HG02840 (cell line): Measurements from ENCODE around the gene TUBGCP6.

Experiments
- ATAC-seq: cut with Tn5 transposase; IDR thresholded peaks from one replicate; pipeline ENCODE4 v1.9.1; 2021; ENCODE audit warnings: mild to moderate bottlenecking, moderate library complexity, moderate number of reproducible peaks; ENCODE audit not compliant: unreplicated experiment, low FRiP score

TUBGCP6 gene

DNA sequence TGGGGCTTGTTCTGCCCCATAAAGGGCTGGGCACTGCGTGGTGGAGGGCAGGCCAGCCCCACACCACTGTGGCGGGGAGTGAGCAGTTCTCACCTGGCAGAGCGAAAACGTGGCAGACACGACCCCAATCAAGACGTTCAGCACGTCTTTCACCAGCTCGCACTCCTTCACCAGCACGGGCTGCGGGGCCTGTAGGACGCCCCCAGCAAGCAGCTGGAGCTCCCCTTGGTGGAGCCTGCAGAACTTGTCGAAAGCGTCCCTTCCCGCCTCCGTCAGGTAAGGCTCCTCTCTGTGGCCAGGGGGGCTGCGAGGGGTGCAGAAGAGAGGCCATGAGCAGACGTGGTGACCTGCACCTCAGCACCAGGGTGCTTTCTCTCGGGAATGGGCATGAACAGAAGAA is 11.6 kb downstream of the TUBGCP6 start:
- no peak for ATAC-seq

DNA sequence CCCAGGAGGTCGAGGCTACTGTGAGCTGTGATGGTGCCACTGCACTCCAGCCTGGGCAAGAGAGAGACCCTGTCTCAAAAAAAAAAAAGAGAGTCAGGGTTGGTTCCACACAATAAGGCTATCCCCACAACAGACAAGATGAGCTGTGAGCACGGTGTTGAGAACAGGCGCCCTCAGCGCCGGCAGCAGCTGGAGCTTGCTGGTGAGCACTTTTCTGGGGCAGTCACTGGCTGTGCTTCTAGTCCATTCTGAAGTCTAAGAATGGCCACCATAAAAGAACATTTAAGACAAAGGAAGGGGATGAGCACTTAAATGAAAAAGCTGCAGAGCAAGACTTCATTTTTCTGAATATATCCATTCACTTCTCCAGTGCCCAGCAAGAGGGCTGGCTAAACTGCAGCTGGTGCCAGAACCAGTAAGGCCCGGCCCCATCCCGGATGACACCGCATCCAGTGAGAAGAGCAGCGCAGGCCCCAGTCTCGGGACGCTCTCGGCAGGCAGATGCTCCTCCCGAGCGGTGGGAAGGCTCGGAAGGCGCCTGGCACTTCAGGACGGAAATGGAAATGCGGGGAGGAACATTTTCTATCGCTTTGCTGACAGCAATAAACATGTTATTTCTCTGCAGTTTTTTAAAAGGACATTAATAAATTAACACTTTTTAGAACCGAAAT is 12.2 kb downstream of the TUBGCP6 start:
- ATAC-seq = no peak

DNA sequence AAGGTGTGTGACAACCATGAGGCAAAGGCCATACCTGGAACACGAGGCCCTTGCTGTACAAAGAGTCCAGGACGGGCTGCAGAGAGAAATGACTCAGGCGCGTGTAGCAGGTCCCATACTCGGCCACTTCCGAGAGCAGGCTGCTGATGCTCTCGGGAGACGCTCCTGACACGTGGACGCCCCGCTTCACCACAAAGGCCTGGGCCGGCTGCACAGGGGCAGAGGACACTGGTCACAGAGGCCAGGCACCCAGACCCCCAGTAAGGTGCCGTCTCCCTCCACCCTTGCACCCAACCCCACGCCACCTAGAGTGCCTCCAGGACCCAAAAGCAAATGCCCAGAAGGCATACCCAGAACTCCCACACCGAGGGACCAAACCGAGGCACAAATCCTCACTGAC is 15.5 kb downstream of the TUBGCP6 start:
- no peak for ATAC-seq

DNA sequence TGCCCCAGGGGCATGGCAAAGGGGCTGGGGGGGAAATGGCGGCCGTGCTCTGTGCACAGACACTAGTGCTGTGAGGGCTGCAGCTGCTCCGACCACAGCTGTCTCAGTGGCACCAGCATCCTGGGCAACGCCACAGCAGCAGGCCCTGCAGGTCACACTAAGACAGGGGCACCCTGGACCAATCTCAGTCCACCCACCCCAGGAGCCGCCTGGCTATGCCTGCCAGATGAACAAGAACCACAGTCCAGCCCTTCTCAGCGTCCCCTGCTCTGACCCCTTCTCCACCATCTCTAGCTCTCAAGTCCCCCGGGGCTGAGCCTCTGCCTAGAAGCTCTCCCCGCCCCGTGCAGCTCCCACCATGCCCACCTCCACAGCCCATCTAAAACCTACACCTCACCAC is 16.5 kb downstream of the TUBGCP6 start:
- no peak for ATAC-seq

DNA sequence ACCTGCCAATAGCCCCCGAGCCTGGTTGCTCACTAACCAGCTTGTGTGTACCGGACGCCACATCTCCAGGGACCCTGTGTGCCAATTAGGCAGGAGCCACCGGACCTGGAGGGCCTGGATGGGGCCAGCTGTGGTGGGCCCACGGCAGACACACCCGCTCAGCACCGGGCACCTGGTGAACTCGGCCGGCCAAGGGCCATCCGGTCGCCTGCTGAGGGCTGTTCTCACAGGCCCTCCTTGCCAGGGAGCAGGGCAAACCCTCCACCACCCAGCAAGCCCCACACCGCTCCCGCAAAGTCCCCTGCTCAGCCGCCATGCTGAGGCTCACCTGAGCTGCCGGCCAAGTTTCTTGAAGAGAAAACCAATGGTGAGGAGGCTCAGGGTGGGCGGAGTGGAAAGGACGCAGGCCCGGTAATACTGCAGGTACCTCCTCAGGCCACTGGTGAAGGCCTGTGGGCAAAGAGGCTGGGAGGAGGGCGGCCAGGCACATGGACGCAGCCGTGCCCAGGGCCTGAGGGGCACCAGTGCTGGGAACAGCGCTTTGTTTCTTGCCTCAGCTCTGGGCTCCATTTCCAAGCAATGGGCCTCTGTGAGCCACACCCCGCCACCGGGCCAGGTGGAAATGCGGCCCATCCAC is 17.1 kb downstream of the TUBGCP6 start:
- no peak for ATAC-seq

DNA sequence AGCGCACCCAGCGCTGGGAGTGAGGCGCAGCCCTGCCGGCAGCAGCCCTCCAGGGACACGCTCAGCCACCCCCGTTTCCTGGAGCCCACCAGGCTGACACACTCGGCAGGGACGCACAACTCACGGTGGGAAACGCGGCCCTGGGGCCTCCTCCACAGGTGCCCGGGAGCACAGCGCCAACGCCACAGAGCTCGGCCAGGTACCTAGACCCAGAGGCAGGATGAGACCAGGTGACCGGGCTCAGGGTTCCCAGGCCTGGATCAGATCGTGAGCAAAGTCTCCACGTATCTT is 18.0 kb downstream of the TUBGCP6 start:
- ATAC-seq = no peak

DNA sequence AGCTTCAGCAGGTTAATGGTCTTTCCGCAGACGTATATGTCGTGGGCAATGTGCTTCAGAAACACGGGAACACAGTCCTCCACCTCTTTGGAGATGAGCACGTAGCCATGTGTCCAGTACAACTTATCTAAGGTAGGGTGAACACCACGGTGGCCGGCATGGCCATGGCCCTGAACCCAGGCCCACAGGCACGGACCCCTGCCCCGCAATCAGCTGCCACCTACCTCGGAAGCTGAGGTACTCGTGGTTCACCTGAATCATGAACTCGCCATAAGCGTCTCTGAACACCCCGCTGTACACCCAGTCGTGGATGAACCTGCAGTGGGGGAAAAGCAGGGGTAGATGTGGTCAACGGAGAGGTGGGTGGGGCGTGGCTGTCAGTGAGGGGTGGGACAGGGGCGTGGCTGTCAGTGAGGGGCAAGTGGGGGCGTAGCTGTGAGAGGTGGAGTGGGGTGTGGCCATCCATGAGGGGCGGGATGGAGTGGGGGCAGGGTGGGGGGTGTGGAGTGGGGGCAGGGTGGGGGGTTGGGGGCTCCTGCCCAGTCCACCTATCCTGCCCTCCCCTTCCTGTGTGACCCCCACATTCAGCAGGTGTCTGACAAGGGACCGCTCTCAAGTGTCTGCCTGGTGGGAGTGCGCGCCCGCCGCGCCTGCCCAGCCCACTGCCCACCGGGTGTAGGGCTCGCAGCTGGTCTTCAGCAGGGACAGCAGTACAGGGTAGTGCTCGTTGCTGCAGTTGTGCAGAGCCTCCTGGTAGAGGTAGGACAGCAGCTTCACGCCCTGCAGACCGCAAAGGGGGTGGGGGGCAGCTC is 18.6 kb downstream of the TUBGCP6 start:
- ATAC-seq = no peak

DNA sequence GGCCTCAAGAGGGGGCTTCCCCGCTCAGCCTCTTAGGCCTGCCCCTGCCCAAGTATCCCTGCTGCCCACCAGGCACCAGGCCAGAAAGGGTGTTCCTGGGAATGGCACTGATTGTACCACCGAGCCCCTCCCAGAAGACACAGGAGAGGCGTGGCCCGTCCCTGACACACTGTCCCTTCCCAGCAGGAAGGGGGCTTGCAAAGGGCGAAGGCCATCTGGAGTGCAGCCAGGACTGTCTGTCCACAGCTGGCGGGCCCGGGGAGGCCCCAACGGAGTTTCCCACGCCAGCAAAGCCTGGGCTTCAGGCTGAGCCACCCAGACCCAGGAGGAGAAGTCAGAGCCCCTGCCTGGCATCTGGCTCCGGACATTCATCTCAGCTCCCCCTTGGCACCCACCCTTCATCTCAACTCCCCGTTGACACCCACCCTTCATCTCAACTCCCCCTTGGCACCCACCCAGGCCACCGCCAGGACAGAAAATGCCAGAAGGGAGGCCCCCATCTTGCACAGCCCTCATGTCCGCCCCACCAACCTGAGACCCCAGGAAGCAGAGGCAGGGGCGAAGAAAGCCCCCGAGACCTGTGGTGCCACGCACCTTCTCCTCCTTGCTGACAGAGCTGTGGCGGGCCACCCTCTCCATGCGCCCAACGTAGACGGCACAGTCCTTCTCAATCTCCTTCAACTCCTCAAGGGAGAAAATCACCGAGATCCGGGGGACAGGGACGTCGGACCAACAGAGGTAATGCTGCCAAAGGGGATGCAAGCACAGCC is 19.4 kb downstream of the TUBGCP6 start:
- ATAC-seq = no peak

DNA sequence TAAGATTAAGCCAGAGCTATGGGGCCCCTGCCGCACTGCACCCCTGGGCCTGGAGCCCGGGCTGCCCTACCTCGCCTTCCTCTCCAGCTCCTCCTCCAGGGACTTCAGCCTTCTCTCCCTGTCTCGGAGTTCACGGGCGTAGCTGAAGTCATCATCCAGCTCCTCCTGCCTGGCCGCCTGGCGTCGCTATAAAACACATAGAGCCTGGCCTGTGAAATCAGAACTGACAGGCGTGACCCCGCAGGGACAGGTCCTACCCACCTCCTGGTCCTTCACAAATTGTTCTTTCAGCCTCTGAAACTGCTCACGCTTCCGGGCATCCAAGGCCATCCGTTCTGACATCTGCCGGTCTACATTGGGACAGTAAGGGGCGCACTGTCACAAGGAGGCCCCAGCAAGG is 20.8 kb downstream of the TUBGCP6 start:
- ATAC-seq = no peak

DNA sequence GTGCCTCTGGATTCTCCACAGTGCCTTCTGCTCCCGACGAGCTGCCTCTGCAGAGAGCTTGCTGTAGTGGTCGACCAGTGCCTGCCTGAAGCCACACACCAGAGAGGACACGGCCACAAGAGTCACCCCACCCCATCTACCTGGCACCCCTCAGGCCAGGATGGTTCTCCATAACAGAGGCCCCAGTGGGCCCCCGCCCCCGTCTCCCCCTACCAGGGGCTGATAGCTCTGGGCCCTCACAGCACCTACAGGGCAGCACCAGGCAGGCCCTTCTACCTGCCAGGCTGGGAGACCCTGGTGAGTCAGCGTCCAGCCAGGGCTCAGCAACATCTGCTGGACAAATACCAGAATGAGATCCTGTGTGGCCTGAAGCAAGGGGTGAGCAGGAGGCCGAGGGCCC is 22.3 kb downstream of the TUBGCP6 start:
- no peak for ATAC-seq

DNA sequence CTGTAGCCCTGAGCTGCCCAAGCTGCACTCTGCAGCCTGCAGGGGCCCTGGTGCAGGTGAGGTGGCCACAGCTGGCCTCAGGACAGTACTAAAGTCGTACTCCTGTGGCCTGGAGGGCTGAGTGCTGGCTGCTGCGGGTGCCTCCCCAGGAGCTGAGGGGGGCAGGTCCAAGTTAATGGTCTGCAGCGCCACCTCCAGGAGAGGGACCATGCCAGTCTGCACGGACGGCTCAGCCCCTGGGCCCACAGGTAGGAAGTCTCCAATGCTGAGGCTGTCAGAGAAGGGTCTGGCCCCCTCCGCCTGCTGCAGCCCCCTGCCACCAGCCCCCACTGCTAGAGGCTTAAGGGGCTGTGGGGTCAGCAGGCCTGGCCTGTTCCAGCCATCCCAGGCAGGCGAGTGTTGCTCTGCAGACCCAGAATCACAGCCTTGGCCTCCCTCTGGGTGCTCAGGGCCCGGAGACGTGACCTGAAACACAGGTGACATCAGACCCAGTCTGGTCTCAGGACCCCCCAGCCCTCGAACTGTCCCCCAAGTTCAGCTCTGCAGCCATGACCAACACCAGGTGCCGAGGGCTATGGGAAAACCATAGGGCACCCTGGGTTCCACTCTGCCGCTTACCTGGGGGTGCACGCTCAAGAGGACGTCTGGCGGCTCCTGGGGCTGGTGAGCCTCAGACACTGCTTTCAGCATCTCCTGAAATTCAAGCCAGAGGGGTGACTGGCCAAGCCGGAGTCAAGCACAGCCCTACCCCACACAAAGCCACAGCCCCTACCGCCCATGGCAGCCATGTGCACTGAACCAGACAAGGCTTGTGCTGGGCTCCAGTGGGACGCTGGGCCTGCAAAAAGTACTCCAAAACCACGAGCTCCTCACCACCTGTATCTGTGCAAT is 23.2 kb downstream of the TUBGCP6 start:
- ATAC-seq = no peak

DNA sequence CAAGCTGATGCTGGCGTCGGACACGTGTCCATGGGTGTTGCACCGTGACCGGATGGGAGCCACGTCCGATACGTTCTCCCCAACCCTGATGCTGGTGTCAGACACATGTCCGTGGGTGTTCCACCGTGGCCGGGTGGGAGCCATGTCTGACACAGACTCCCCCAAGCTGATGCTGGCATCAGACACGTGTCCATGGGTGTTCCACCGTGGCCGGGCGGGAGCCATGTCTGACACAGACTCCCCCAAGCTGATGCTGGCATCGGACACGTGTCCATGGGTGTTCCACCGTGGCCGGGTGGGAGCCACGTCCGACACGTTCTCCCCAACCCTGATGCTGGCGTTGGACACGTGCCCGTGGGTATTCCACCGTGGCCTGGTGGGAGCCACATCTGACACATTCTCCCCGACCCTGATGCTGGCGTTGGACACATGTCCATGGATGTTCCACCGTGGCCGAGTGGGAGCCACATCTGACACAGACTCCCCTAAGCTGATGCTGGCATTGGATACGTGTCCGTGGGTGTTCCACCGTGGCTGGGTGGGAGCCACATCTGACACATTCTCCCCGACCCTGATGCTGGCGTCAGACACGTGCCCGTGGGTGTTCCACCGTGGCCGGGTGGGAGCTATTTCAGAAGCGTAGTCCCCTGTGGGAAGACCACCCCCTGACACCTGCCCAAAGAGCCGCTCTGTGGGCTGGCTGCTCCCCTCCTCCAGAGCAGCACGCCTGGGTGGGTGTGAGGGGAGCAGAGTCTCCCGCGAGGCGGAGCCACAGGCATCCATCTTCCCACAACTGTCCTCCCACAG is 24.0 kb downstream of the TUBGCP6 start:
- no peak for ATAC-seq

DNA sequence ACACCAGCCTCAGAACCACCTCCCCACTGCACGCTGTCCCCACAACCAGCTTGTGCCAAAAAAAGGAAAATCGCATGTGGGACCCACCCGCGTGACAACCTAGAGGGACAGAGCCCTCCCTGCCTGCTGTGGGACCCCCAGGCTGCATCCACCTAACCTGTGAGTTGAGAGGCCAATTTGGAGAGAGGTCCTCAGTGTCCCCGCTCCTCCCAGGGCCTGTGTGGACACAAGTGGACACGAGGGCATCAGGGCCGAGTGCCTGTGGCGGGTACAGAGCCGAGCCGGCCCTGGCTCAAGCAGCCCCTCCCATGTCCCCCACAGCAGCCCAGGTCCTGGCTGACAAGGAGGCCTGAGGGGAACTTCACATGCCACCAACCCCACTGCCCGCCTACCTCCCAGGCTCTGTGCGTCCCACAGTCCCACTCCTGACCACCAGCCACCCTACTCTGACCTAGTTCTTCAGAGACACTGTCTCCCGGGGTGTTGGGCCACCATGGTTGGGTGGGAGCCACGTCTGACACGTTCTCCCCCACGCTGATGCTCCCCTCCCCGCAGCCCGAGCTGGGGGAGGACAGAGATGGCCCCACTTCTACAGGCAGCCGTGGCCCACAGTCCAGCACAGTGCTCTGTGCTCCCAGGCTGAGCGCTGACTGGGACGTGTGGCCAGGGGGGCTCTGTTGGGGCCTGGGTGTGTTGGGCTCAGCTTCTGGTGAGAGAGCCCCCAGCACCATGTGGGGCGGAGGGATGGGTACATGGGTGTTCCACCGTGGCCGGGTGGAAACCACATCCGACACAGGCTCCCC is 24.8 kb downstream of the TUBGCP6 start:
- no peak for ATAC-seq

DNA sequence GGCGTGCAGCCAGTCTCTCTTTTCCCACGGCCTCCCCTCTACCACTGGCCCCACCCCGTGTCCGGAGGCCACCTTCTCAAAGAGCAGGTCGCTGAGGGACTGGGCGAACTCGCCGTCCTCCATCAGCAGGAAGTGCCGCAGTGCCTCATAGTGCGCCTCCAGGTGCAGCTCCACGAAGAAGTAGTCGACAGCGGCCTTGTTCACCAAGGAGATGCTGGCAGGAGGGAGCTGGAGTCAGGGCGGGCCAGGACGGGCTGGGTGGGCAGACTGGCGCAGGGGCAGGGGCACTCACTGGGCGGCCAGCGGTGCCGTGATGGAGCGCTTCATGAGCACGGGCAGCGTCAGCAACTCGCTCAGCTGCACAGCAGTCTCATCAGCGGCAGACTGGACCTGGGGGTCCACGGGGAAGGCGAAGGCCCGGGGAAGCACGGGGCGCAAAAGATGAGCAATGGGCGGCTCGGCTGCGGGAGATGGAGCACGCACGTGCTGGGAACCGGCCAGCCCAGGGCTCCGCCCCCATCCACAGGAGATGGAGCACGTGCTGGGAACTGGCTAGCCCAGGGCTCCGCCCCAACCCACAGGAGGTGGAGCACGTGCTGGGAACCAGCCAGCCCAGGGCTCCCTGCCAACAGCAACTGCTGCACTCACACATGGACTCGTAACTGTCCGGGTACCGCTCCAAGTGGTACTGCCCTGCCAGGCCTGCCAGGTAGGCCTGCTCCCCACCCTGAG is 25.7 kb downstream of the TUBGCP6 start:
- ATAC-seq = no peak

DNA sequence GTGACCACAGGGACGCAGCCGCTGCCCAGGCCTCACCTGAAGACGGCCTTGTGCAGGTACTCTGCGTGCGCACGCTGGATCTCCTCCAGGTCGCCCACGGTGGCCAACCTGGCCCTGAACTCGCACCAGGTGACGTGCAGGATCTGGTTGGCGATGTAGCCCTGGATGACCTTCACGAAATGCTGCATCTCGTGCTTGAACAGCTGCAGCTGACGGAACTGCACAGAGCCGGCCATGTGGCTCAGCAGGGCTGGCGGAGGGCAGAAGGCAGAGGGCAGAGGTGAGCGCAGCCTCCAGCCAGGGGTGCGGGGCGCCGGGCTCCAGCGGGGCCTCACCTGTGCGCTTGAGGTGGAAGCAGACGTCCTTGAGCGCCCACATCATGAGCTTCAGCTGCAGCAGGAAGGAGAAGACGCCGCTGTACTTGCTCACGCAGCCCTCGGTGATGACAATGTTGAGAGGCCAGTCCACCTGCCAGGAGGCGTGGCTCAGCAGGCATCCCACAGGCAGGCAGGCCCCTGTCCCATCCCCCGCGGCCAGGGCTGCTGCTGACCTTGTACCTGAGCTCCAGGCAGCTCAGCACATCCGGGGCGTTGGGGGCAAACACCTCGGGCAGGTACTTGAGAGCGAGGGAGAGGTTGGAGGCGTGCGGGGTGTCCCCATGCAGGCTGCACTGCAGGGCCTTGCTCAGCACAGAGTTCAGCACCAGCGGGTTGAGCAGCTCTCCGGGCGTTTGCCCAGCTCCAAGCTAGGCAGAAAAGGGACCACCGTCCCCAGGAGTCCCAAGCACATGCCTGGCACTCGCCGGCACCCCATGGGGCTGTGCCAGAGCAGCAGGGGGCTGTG is 26.4 kb downstream of the TUBGCP6 start:
- ATAC-seq = no peak

DNA sequence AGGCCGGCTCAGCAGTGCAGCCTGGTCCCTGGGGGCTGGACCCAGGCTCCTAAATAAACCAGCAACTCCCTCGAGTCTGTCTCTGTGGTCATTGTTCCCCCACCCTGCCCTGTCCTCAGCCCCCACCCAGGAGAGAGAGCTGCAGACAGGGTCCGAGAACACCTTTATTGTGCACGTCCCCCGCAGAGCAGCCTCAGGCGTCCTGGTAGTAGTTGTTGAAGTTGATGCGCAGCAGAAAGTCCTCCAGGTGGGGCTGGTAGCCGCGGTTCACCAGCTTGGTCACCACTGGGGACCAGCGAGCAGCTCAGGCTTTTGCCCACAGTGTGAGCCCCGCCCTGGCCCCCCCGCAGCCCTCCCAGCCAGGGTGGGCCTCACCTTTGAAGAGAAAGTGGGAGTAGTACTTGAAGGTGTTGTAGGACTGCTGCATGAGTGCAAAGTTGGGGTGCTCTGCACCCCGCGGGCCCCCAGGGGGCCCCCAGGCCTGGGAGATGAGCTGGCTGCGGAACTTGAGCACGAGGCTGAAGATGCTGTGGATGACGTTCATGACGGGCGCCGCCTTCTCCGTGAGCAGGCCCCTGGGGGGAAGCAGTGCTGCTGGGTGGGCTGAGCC is 27.2 kb downstream of the TUBGCP6 start:
- no peak for ATAC-seq
